ENCODE measurements around the gene RPN1.
"Not testable (repeated sequence)": the region's sequence is repeated elsewhere in the genome, so short reads cannot be mapped to it uniquely, and the experiment has no call there.

Gene RPN1

DNA sequence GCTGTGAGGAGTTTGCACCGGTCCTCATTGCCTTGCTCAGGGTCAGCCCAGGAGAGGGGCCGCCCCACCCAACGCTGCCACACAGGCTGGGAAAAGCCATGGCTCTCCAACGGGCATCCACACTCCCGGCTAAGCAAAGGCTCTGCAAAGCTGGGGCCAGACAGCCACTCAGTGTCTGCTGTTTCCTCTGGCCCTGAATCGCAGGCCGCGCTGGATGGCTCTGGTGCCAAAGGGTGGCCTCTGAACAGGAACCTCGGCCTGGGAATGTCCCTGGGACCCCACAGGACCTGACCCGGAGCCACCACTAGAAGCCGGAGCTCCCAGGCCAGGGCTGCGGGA, 42.9 kb downstream of the RPN1 start:
- DNase-seq: no peak

DNA sequence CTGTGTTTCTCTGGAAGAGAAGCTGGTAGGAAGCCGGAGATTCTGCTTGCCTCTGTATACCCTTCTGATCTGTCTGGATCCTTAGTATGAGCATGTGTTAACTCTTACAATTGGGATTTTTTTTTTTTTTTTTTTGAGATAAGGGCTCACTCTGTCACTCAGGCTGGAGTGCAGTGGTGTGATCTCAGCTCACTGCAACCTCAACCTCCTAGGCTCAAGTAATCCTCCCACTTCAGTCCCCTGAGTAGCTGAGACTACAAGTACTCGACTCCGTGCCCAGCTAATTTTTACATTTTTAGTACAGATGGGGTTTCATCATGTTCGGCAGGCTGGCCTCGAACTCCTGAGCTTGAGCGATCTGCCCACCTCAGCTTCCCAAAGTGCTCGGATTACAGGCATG, 44.5 kb downstream of the RPN1 start:
- DNase-seq: no peak

DNA sequence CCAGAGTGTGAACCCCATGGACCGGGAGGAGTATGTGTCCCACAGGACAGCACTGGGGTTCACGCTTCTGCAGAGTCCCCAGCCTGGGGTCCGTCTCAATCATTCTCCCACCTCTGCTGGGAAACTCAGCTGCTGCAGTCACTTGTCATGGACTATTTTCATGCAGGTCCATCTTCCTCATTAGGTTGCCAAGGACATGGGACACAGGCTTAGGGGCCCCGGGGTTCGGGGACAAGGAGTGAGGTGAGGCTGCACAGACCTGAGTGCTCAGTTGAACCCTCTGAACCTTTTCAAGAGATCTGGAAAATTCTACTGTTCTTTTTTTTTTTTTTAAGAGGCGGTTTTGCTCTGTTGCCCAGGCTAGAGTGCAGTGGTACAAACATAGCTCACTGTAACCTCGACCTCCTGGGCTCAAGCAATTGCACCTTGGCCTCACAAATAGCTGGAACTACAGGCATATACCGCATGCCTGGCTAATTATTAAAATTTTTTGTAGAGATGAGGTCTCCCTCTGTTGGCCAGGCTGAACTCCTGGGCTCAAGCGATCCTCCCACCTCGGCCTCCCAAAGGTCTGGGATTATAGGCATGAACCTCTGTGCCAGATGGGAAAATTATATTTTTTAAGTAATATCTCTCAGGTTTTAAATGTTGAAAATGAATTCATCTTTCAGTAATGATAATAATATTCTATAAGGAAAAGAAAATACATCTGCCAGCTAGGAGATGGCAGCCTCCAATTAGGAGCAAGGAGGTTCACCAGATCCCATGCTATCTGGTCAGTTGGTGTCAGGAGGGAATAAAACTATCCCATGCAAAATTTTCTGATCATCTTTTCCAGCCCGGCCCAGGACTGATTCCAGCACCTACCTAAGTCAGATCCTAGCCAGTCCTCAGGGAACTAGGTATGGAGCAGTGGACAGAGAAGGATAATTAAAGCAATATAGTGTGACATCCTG, 45.2 kb downstream of the RPN1 start:
- no peak for DNase-seq

DNA sequence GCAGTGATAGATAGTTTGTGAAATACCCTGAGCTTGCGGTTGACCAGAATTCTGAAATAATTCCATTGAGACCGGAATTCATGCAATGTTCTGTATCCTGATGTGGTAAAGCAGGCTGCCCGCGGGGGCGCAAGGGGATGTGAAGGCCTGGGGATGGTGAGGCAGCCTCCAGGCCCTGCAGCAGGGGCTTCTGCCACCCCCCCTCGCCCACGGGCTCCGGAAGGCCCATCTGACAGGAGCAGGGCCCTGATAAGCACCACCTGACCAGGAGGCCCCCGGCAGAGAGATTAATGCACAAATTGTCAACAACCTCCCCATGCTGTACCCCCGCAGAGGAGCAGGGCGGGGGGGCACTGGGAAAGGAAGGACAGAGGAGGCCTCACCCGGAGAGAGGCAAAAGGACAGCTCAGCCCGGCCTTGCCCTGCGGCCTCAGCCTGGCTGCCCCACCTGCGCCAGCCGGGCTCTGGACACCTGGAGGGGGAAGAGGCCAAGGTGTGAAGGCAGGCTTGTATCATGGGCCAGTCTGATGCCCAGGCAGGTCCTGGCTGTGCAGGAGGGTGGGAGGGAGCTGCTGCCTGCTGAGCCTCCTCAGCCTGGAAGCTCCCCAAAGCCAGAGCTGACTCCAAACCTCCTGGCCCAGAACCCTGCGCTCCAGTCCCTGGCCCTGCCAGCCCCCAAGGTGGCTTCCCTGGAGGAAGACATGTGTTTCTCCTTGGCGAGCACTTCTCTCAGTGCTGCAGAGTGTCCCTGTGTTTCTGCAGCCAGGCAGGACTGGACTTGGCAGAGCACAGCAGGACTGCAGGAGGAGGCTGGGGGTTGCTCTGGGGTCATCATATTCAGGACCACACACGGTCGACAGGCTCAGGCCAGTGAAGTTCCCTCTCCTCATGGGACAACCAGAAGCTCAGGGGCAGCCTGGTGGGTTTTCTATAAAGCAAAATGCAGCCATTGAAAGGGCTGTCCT, 46.5 kb downstream of the RPN1 start:
- DNase-seq: no peak

DNA sequence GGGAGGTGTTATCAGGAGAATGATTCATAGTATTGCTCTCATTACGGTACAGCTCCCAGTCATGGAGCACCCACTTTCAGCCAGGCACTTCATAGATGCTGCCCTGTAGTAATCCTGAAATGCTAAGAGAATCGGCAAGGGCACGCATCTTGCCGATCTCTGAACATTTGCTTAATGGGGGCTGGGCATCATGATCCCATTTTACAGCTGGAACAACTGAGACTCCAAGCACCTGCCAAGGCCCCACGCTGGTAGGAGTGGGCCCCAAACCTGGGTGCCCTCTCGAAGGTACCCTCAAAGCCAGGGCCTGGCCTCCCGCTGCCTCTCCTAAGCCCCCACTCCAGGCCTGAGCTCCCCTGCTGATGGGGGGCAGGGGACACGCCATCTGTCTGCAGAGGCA, 47.3 kb downstream of the RPN1 start:
- DNase-seq: no peak

DNA sequence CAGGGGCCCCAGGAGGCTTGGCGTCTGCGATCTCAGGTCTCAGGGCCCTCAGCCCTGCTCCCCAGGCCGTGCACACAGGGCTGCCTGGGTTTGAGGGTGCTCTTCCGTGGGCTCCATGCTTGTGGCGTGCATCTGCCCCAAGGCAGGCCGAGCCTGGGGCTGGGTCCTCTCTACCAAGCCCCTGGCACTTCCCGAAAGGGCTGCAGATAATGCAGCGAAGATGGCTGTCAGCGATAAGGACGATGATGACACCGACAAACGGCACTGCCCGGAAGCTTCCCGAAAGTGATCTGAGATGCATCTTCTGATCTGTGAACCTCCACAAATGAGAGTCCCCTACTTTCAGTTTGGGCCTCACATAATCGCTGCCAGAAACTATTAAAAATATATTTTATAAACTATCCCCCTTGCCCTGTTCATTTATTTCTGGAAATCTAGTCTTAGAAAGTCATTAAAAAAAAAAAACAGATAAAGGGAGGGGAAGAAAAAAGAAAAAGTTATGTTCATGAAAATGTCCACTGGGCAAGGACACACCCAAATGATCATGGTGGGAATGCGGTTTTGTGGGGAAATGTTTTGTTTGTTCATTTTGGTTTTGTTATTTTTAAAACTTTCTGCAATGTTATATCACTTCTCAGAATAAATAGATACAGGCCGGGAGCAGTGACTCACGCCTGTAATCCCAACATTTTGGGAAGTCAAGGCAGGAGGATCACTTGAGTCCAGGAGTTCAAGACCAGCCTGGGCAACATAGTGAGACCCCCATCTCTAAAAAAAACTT, 51.5 kb downstream of the RPN1 start:
- no peak for DNase-seq

DNA sequence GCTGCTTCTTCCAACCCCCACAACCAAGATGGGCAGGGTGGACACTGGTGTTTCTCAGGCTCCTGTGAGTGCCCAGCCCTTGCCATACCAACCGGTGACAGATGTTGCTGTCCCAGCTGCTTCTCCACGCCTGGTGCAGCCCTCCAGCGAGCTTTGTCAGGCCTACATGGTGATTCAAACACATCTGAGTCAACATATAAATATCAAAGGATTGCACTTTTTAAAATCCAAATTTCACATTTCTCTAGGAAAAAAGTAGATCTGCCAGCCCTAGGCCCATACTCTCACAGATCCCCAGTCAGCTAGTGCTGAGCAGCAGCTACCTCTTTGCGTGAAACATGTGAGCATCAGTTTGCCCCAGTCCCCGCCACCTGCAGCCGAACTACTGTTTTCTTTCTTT, 52.7 kb downstream of the RPN1 start:
- DNase-seq: no peak

DNA sequence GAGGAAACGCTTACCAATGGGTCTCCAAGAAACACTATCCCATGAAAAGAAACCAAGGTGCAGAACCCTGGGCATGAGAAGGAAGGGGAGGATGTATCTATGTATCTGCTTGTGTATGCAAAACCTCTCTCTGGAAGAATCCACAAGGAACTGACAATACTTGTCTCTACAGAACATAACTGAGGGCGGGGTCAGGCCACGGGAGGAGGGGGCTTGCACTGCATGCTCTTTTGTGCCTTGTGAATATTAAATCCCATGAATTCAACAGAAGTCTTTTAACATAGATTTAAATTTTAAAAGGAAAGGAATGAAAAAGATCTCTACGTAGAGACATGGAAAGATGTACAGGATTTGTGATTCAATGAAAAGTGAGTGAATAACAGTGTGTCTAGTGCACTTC, 57.8 kb downstream of the RPN1 start:
- DNase-seq: no peak

DNA sequence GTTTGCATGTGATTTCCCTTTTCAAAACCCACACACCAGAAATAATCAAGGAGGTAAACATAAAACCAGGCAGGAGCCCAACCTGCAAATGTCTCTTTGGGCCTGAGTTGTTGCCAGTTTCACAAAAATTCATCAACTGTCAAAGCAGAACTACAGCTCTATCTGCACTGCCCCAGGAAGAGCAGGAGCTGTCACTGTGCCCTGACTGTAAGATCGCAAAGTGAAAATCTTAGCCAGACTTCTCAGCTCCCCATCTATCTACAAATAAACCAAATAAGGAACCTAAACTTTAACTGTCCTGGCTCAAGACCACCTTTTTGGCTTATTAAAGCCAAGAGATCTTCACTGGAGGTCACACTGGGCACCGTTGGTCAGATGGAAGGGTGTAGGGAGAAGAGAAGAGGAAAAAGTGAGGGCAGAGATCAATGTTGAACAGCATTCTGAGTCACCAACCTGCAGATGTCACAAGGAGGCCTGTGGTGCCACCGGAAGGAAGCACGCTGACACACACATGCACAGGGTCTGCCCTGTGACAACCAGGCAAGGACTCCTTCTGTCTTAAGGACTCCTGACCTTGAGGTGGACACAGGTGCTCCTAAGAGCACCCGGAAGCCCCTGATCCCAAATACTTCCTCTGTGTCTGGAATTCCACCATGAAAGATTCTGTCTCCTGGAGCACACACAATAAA, 58.7 kb downstream of the RPN1 start:
- DNase-seq: no peak

DNA sequence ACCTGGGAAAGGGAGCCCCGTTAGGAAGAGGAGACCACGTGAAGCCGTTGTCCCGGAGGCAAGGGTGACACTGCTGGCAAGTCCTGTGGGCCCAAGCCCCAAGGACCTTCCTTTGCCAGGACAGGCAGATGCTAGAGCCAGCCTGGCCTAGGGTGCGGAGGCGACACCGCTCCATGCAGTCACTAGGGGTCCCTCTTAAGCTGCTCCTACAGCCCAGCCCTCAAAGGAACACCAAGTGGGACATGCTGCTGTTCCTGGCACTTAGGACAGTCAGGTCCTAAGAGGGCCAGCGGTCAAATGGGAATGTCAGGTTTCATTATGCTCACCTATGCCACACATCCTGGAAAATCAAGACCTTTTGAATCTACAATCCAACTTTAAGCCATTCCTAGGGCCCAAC, 59.7 kb downstream of the RPN1 start:
- peak; percentile 76 for DNase-seq

DNA sequence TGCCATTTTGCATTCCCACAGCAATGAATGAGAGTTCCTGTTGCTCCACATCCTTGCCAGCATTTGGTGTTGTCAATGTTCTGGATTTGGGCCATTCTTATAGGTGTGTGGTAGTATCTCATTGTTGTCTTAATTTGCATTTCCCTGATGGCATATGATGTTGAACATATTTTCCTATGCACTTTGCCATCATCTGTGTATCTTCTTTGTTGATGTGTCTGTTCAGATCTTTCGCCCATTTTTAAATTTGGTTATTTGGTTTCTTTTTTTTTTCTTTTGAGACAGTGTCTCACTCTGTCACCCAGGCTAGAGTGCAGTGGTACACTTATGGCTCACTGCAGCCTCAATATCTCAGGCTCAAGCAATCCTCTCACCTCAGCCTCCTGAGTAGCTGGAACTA, 60.6 kb downstream of the RPN1 start:
- not testable (repeated sequence) for DNase-seq

DNA sequence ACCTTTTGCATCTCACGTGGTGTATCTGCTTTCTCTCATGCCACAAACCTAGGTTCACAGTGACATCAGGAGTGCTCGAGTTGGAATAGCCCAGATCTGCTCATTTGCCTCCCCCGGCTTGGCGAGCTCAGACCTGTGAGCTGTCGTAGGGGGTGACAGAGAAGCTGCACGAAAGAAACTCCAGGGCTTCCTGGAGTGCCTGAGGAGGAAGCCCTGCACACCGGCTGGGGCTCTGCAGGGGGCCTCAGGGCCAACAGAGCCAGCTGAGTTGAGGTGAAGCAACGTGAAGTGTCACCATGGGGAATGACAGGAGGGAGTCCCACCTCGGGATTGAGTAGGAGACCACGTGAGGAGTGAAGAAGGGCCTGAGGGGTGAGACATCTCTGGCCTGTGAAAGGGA, 62.5 kb downstream of the RPN1 start:
- DNase-seq: no peak

DNA sequence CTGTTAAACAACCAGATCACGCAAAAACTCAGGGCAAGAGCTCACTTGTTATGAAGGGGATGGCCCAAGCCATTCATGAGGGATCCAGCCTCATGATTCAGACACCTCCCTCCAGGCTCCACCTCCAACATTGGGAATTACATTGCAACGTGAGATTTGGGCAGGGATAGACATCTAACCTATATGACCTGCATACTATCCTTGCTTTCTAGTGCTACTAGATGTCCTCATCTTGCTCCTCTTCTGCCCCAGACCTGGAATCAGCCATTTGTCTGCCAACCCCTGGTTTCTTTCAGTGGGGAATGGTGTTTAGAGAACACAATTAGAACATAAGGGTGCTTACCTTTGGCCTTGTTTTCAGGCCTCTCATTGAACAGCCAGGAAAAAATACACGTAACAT, 63.2 kb downstream of the RPN1 start:
- DNase-seq: no peak

DNA sequence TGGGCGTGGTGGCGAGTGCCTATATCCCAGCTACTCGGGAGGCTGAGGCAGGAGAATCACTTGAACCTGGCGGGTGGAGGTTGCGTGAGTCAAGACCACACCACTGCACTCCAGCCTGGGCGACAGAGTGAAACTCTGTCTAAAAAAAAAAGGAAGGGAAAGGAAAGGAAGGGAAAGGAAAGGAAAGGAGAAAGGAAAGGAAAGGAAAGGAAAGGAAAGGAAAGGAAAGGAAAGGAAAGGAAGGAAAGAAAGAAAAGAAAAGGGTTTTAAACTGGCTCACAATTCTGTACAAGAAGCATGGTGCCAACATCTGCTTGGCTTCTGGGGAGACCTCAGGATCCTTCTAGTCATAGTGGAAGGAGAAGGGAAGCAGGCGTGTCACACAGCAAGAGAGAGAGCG, 63.7 kb downstream of the RPN1 start:
- DNase-seq: not testable (repeated sequence)

DNA sequence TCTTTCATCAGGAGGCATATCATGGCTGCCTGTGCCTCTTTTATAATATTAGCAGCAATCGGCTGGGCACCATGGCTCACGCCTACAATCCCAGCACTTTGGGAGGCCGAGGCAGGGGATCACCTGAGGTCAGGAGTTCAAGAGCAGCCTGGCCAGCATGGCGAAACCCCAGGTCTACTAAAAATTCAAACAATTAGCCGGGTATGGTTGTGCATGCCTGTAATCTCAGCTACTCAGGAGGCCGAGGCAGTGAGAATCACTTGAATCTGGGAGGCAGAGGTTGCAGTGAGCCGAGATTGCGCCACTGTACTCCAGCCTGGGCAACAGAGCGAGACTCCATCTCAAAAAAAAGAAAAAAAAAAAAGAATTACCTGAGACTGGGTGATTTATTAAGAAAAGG, 64.2 kb downstream of the RPN1 start:
- DNase-seq: not testable (repeated sequence)

DNA sequence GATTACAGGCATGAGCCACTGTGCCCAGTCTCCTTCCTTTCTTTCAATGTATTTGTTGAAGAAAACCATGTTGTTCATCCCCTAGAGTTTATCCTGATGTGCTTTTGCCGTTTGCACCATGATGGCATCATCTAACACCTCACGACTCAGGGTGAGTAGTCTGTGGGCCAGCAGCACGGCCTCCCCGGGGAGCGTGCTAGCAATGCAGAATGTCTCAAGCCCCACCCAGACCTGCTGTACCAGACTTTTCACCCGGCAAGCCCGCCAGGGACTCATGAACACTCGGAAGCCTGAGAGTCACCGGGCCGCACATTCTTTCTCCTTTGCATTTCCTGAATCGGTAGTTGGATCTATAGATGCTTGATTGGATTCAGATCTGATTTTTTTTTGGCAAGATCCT, 64.6 kb downstream of the RPN1 start:
- DNase-seq: no peak

DNA sequence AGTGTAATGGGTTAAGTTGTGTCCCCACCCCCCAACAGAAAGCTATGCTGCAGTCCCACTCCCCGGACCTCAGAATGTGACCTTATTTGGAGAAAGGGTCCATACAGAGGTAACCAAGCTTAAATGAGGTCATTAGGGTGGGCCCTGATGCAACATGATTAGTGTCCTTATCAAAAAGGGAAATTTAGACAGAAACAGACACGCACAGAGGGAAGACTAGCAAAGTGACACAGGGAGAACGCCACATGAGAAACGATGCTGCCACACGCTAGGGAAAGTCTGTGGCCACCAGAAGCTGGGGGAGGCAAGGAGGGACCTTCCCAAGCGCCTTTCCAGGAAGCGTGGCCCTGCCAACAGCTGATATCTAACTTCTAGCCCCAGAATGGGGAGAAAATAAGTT, 65.4 kb downstream of the RPN1 start:
- no peak for DNase-seq

DNA sequence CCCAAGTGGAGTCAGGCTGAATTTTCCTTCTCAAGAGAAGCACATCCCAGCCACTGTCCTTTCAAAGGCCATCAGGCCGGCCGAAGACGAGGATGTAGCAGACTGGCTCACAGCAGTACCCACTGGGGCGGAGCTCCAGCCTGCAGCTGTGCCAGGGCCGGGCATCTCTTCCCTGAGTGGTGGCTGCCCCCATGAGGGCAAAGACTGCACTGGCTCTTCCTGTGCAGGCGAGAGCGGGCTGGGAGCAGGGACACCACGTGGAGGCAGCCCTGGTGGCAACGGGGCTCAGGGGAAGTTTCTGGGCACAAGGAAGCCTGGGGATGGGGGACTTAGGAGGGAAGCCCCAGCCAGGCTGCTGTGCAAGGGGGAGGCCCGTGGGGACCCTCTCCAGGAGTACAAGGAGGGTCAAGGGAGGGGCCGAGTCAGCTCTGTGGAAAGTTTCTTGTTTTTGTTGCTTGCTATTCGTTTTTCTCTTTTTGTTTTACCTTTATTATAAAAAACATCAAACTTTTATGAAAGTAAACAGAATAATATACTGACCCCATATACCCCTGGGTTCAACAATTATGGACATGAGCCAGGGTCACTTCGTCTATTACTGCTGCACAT, 66.1 kb downstream of the RPN1 start:
- peak; percentile 88 for DNase-seq

DNA sequence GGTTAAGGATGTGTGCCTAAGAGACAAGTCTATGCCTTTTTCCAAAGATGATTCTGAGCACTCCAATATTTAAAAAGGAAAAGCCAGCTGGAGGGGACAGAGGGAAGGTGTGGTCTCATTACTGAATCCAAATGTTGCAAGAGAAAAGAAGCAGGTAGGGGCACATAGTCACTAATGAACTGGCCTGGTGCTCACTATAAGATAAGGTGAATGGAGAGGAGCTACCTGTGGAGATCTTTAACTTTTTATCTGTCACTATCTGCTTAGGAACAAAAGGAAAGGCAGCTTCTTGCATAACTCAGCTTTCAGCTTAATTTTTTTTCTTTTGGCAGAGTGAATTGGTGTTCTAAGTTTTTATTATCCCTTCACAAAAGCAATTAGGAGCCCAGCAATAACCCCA, 69.1 kb downstream of the RPN1 start:
- no peak for DNase-seq

DNA sequence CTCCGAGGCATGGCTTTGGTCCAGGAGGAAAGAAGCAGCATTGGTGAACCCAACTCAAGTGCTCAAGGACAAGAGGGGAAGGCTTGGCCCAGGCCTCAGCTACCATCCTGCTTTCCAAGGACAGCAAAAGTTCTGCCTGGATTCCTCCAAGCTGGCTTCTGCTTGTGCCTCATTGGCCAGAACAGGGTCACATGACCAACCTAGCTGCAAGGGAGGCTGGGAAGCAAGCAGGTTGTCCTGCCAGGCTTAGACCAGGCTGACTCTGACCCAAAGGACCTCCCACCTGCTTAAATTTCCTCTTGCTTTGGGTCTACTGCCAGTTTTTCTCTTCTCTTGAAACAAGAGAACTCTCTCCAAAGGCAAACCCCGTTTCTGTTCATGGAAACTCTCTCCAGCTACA, 70.7 kb downstream of the RPN1 start:
- no peak for DNase-seq

DNA sequence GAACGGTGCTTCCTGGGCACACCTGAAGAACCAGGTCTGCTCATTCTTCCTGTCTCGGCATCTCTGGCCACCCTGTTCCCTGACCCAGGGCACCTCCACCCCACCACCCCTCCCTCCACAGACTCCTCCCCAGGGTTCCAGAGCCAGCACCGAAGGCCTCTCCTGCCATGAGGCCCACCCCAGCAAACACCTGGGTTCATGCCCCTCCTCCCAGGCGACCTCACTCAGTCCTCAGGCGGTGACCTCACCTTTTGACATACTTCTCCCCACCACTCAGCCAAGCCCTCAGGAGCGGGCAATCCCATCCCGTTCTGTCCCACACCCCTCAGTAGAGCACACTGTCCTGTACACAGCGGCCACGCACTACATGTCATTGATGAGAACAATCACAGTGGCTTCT, 72.3 kb downstream of the RPN1 start:
- DNase-seq: no peak

DNA sequence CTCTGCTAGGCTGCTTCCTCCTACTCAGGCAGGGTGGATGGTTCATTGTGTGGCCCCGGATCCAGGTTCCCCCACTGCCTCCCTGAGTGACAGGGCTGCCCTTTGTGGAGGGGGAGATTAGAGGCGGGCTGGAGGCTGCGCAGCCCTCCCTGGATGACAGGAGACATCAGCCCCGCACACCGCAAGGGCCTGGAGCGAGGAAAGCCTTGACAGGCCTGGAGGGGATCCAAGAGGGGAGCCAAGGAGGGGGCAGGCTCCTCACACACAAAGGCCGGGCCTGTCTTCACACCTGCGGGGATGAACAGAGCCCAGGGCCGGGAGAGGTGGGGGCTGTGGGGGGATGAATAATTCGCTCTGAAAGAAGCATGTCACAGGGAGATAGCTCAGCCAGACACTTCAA, 72.9 kb downstream of the RPN1 start:
- peak; percentile 79 for DNase-seq
